Vagina (tissue), 2 donors: Measurements from ENCODE around the gene RNF208.

ENCODE experiments used
- CTCF ChIP-seq, 3 experiments: fragments of 450-650 bp in 2 of 3; fragments of 200-600 bp in 1 of 3; sonication (generic) in 1 of 3; IDR thresholded peaks; one replicate each; pipeline ENCODE4 v1.5.1; 2017 to 2019; ENCODE audit warnings: antibody characterized with exemption in 3 of 3, mild to moderate bottlenecking in 2 of 3, moderate library complexity in 2 of 3
- POLR2A ChIP-seq, 2 donors: fragments of 450-650 bp; IDR thresholded peaks; one replicate each; pipeline ENCODE4 v1.6.1; 2017; ENCODE audit warnings: antibody characterized with exemption in 2 of 2, mild to moderate bottlenecking in 2 of 2, moderate library complexity in 2 of 2
- POLR2AphosphoS5 ChIP-seq, 2 donors: sonication (generic); formaldehyde crosslinking; IDR thresholded peaks; one replicate each; pipeline ENCODE4 v1.9.0; 2017; ENCODE audit warnings: antibody characterized with exemption in 2 of 2, mild to moderate bottlenecking in 2 of 2, low read depth in 1 of 2; ENCODE audit not compliant: insufficient read depth in 1 of 2

GRCh38 chr9:137233143-137233980 is 11.3 kb upstream of the RNF208 start:
- TF ChIP-seq CTCF (IDR thresholded peaks at IDR 0.05) (no peak), POLR2AphosphoS5 (IDR thresholded peaks at IDR 0.05; ENCODE audit: insufficient read depth in 1 of 2, low read depth in 1 of 2) (no peak), POLR2A (IDR thresholded peaks at IDR 0.05) (no peak)
